Smooth muscle cell (in vitro differentiated cells): Measurements from ENCODE around the gene HDAC11. TPM values are rescaled to one million over a fixed set of nuclear protein-coding genes. Genes with fewer than 3 reads are reported as not detected.

ENCODE experiments used
- DNase-seq: peaks from one replicate; lab custom pipeline; 2025; ENCODE audit not compliant: unreplicated experiment; lab: John Stamatoyannopoulos, UW
- H2AFZ ChIP-seq: fragments of 200-600 bp; sonication (generic); 2 replicates; pipeline ENCODE4 v1.6.0; 2016; ENCODE audit warnings: antibody characterized with exemption, low read depth, mild to moderate bottlenecking
- H3F3A ChIP-seq: fragments of 200-600 bp; sonication (generic); 2 replicates; pipeline ENCODE4 v1.6.0; 2017; ENCODE audit warnings: antibody characterized with exemption, low read depth
- H3K27ac ChIP-seq: fragments of 200-600 bp; sonication (generic); 2 replicates; pipeline ENCODE4 v1.5.1; 2016; ENCODE audit warnings: low read depth, mild to moderate bottlenecking
- H3K27me3 ChIP-seq: fragments of 200-600 bp; sonication (generic); 2 replicates; pipeline ENCODE4 v1.6.1; 2016; ENCODE audit warnings: low read depth, mild to moderate bottlenecking
- H3K36me3 ChIP-seq: fragments of 200-600 bp; sonication (generic); 2 replicates; pipeline ENCODE4 v1.5.1; 2016; ENCODE audit warnings: low read depth
- H3K4me1 ChIP-seq: fragments of 200-600 bp; sonication (generic); 2 replicates; pipeline ENCODE4 v1.5.1; 2016; ENCODE audit warnings: low read depth
- H3K4me2 ChIP-seq: fragments of 200-600 bp; sonication (generic); 2 replicates; pipeline ENCODE4 v1.6.0; 2016; ENCODE audit warnings: mild to moderate bottlenecking
- H3K4me3 ChIP-seq: fragments of 200-600 bp; sonication (generic); 2 replicates; pipeline ENCODE4 v1.5.1; 2016; ENCODE audit warnings: mild to moderate bottlenecking
- H3K79me2 ChIP-seq: fragments of 200-600 bp; sonication (generic); 2 replicates; pipeline ENCODE4 v1.6.0; 2016; ENCODE audit warnings: low read depth, mild to moderate bottlenecking
- H3K9ac ChIP-seq: fragments of 200-600 bp; sonication (generic); 2 replicates; pipeline ENCODE4 v1.6.0; 2016; ENCODE audit warnings: low read depth
- H3K9me3 ChIP-seq: fragments of 200-600 bp; sonication (generic); replicated peaks from 2 replicates; pipeline ENCODE4 v1.5.1; 2016; ENCODE audit warnings: low read depth
- H4K20me1 ChIP-seq: fragments of 200-600 bp; sonication (generic); 2 replicates; pipeline ENCODE4 v1.6.0; 2016; ENCODE audit warnings: low read depth
- WGBS: methylation state at CpG from one replicate; pipeline ENCODE4 v1.1.7; 2016; ENCODE audit warnings: low lambda C conversion rate; 5-methylcytosine and 5-hydroxymethylcytosine counted together
- polyA plus RNA-seq: library from polyadenylated mRNA; unstranded; fragments of >200 nt; fragmentation: Nextera tagmentation; extraction: Ambion mirVana; gene quantifications from 2 replicates; pipeline ENCODE4 v1.2.1, GENCODE V29; 2016
- total RNA-seq: library from RNA; depleted of rRNA; stranded (reverse); fragments of >200 nt; gene quantifications from 2 replicates; pipeline ENCODE4 v1.2.3, GENCODE V29; 2014
- TF ChIP-seq, protein P1 (sequence below): fragments of 200-600 bp; sonication (generic); IDR thresholded peaks from 2 replicates; pipeline ENCODE4 v1.5.1; 2017; ENCODE audit warnings: borderline replicate concordance, mild to moderate bottlenecking, antibody characterized with exemption; ENCODE audit not compliant: insufficient read depth, poor library complexity, severe bottlenecking

HDAC11 gene
- total and polyA plus RNA-seq, 2 experiments from 2014 or later, result 9.6 to 14.8 TPM

DNA sequence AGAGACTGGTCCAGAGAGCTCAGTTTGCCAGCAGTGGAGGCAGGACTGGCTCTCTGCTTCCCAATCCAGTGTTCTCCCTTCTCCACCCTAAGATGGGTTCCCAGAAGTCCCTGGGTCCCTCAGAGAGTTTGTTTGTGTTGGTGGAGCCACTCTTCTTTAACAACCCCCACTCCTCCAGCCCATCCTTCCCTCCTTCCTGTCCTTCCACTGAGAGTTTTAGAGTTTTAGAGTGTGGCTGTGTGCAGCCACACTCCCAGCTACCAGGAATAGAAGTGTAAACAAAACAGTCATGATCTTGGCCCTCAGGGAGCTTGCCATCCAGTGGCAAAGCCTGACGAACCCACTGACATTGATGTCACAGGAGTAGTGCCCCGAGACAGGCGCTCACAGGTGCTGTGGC lies 56.3 kb downstream of the HDAC11 start:
- Histone ChIP-seq H3K79me2 (no peaks in the 10 kb centered on the region), H3K27me3 (no peaks in the 10 kb centered on the region), H3K4me3 (no peak overlapping the region), H4K20me1 (no peaks in the 10 kb centered on the region), H3K9ac (no peak overlapping the region), H3F3A (peaks cover 24% of the 10 kb centered on the region), H2AFZ (no peak overlapping the region), H3K36me3 (no peaks in the 10 kb centered on the region), H3K9me3 (no peaks in the 10 kb centered on the region), H3K4me2 (no peak overlapping the region), H3K4me1 (no peaks in the 10 kb centered on the region), H3K27ac (no peak overlapping the region)
- TF ChIP-seq, protein P1, sequence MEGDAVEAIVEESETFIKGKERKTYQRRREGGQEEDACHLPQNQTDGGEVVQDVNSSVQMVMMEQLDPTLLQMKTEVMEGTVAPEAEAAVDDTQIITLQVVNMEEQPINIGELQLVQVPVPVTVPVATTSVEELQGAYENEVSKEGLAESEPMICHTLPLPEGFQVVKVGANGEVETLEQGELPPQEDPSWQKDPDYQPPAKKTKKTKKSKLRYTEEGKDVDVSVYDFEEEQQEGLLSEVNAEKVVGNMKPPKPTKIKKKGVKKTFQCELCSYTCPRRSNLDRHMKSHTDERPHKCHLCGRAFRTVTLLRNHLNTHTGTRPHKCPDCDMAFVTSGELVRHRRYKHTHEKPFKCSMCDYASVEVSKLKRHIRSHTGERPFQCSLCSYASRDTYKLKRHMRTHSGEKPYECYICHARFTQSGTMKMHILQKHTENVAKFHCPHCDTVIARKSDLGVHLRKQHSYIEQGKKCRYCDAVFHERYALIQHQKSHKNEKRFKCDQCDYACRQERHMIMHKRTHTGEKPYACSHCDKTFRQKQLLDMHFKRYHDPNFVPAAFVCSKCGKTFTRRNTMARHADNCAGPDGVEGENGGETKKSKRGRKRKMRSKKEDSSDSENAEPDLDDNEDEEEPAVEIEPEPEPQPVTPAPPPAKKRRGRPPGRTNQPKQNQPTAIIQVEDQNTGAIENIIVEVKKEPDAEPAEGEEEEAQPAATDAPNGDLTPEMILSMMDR, result no peak
- WGBS, result 87% methylated on average over 3 of the region's 3 CpGs
- DNase-seq, result no peak

DNA sequence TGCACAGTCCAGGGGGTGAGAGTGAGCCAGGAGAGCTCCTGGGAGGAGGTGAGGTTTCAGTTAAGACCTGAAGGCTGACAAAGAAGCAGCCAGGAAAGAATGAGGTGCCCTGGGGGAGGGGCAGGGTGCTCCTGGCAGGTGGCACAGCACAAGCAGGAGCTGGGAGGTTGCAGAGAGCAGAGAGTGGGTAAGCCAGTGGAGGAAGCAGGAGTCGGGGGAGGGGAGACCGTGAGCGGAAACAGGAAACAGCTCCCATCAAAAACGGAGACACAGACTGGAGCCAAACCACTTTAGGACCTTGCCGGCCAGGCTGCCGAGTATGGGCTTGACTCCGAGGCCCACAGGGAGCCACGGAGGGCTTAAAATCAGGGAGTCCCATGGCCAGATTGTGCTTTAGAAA lies 56.7 kb downstream of the HDAC11 start:
- H3K9me3 ChIP-seq, result no peaks in the 10 kb centered on the region
- DNase-seq, result no peak
- H3K79me2 ChIP-seq, result no peaks in the 10 kb centered on the region
- H3K27me3 ChIP-seq, result no peaks in the 10 kb centered on the region
- H2AFZ ChIP-seq, result no peak overlapping the region
- H3K4me3 ChIP-seq, result no peak overlapping the region
- no peaks in the 10 kb centered on the region for H4K20me1 ChIP-seq
- peaks cover 24% of the 10 kb centered on the region for H3F3A ChIP-seq
- H3K9ac ChIP-seq, result no peak overlapping the region
- no peak overlapping the region for H3K4me2 ChIP-seq
- TF ChIP-seq, protein P1, result no peak
- H3K27ac ChIP-seq, result no peak overlapping the region
- no peaks in the 10 kb centered on the region for H3K4me1 ChIP-seq
- 34% methylated on average over 8 of the region's 8 CpGs for WGBS
- H3K36me3 ChIP-seq, result no peaks in the 10 kb centered on the region

DNA sequence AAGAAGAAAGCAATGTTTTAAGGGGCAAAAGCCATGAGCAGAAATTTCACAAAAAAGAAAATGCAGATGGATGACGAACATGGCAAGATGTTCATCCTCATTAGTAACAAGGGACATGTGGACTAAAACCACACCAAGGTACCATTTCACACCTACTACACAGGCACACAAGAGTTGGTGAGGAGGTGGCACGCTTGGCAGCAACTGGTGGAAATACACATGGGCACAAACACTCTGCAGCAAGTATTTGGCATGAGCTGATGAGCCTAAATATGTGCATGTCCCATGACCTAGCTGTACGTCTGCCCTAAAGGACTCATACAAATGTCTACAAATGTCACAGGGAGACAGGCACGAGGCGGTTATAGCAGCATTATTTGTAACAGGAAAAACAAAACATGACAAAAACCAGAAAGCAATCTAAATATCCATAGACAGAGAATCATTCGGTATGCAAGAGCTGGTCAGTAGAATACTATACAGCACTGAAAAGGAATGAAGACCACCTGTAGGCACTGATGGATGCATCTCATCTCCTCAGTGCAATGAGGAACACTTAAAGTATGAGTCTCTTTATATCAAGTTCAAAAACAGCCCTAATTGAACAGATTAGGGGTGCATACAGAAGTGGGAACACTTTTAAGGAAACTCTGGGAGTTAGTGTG lies 57.3 kb downstream of the HDAC11 start:
- no peak for DNase-seq
- H3K36me3 ChIP-seq, result no peaks in the 10 kb centered on the region
- peak overlapping the region; percentile 56 for H3K27ac ChIP-seq
- no peaks in the 10 kb centered on the region for H3K27me3 ChIP-seq
- H3K4me2 ChIP-seq, result no peak overlapping the region
- no peaks in the 10 kb centered on the region for H3K4me1 ChIP-seq
- WGBS, result 98% methylated on average over 6 of the region's 6 CpGs
- no peaks in the 10 kb centered on the region for H3K79me2 ChIP-seq
- TF ChIP-seq, protein P1, result no peak
- H3F3A ChIP-seq, result peaks cover 24% of the 10 kb centered on the region
- H4K20me1 ChIP-seq, result no peaks in the 10 kb centered on the region
- H3K4me3 ChIP-seq, result no peak overlapping the region
- no peak overlapping the region for H2AFZ ChIP-seq
- no peaks in the 10 kb centered on the region for H3K9me3 ChIP-seq
- no peak overlapping the region for H3K9ac ChIP-seq

DNA sequence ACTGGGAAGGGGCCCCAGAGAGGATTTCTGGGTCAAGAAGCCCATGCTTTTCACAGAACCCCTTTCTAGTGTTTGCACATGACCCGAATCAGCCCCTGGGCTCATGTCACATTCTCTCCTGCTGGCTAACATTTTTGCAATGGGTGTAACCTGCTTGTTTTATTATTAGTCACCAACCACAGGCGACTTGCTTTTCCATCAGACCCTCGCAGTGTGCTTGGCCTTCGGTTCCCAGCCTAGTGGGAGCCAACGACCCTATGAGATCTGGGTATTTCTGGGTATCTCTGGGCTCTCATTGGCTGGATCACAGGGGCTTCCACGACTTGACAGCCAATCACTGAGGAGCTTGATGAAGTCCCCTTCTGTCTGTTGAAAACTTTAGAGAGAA lies 57.8 kb downstream of the HDAC11 start:
- Histone ChIP-seq H3K4me1 (peaks cover 4% of the 10 kb centered on the region), H4K20me1 (no peaks in the 10 kb centered on the region), H3F3A (peaks cover 24% of the 10 kb centered on the region), H2AFZ (no peak overlapping the region), H3K9ac (no peak overlapping the region), H3K27ac (peak overlapping the region; percentile 56), H3K27me3 (no peaks in the 10 kb centered on the region), H3K4me2 (no peak overlapping the region), H3K36me3 (no peaks in the 10 kb centered on the region), H3K4me3 (no peak overlapping the region), H3K9me3 (no peaks in the 10 kb centered on the region), H3K79me2 (no peaks in the 10 kb centered on the region)
- no peak for DNase-seq
- WGBS, result 41% methylated on average over 6 of the region's 6 CpGs
- TF ChIP-seq, protein P1, result no peak
